Measurements from ENCODE around the gene ST8SIA2.
"Not testable (repeated sequence)": the region's sequence is repeated elsewhere in the genome, so short reads cannot be mapped to it uniquely, and the experiment has no call there.

ST8SIA2 gene

DNA sequence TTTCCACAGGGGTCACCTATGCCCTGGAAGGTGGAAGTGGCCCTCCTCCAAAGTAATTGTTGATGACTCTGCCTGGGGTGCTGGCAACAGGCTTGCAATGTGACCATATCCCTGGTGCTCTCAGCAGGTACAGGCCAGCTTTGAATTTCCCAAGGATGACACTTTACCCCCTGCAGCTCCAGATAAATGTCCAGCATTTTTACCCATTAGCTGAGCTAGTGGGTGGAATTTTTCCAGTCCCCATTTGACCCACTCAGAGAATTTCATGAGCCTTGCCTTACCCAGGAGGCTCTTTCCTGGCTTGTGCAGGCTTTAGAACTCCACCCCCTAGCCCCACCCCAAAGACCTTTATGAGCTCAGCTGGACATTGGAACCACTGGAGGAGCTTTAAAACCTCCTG, 77.6 kb downstream of the ST8SIA2 start:
- no peak for DNase-seq (ENCODE audit: low read depth)
- no peak overlapping the region for H3K4me3 ChIP-seq (ENCODE audit: low read depth, low read length)
- no peak for TF ChIP-seq CTCF (IDR thresholded peaks at IDR 0.05; ENCODE audit: low read depth, low read length, missing control alignments)

DNA sequence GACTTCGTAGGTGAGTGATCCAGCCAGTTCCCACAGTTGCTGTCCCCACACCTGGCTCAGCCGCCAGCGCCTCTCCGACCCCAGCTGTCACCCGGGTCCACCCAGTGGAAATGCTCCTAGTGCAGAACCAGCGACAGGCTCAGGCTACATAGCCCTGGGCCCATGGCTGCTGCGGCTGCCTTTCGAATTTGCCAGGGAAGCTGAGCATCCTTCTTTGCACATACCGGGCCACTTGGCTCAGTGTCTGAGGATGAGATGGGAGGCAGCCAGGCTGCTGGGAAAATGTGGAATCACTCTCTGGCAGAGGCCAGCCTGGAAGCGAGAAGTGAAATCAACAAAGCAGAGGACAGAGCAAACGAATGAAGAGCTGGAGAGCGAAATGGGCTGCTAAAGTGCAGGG, 80.1 kb downstream of the ST8SIA2 start:
- no peak for DNase-seq (ENCODE audit: low read depth)
- H3K4me3 ChIP-seq (ENCODE audit: low read depth, low read length) = no peak overlapping the region
- no peak for TF ChIP-seq CTCF (IDR thresholded peaks at IDR 0.05; ENCODE audit: low read depth, low read length, missing control alignments)

DNA sequence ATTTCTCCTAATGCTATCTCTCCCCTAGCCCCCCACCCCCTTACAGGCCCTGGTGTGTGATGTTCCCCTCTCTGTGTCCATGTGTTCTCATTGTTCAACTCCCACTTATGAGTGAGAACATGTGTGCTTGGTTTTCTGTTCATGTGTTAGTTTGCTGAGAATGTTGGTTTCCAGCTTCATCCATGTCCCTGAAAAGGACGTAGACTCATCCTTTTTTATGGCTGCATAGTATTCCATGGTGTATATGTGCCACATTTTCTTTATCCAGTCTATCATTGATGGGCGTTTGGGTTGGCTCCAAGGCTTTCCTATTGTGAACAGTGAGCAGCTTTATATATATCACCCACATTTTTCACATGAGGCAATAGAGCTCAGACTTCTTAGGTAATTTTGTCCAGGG, 86.0 kb downstream of the ST8SIA2 start:
- not testable (repeated sequence) for H3K4me3 ChIP-seq (ENCODE audit: low read depth, low read length); DNase-seq (ENCODE audit: low read depth)

DNA sequence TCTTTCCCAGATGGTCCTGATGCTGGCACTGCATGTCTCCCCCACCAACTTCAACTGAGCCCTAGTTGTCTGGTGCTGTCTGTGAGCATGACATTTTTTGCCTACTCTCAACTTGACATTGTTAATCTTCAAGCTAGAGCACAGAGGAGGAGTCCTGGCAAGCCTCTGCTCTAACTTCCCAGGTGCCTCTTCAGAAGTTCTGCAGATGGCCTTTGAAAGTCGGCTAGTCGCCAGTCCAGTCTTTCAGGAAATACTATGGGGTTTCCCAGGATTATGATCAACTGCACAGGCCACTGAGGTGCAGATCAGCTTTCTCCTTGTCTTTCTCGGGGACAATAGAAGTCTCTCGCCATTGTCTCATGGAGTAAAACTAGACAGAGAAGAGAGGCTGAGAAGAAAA, 86.7 kb downstream of the ST8SIA2 start:
- DNase-seq (ENCODE audit: low read depth) = no peak
- no peak overlapping the region for H3K4me3 ChIP-seq (ENCODE audit: low read depth, low read length)
- TF ChIP-seq CTCF (IDR thresholded peaks at IDR 0.05; ENCODE audit: low read depth, low read length, missing control alignments) = no peak

GRCh38 chr15:92485441-92485840, 91.8 kb downstream of the ST8SIA2 start:
- no peak for DNase-seq (ENCODE audit: low read depth)
- no peak overlapping the region for H3K4me3 ChIP-seq (ENCODE audit: low read depth, low read length)
- no peak for TF ChIP-seq CTCF (IDR thresholded peaks at IDR 0.05; ENCODE audit: low read depth, low read length, missing control alignments)

DNA sequence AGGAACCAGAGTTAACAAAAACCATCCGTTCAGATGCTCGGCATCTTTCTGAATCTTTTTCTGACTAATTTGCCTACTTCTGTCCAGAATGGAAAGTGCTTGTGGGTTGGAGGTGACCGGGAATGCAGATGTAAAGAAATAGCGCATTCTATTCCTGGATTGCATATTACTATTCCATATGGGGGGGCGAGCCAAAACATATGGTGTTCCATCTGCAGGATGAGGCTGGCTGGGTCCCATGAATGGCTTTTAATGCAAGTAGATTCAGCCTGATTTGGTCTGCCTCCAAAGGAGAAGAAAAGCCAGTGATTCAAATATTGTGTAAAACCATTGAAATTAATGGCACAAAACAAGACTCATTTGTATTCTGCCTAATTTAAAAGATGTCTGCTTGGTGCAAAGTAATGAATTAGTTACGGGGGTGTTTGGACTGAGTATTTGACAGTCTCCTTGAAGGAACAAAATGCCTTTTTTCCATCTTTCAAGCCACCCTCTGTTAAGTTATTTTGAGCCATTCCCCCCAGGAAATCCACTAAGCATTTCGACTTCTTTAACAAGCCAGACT, 99.0 kb downstream of the ST8SIA2 start:
- no peak for TF ChIP-seq CTCF (IDR thresholded peaks at IDR 0.05; ENCODE audit: low read depth, low read length, missing control alignments)
- DNase-seq (ENCODE audit: low read depth) = no peak
- no peak overlapping the region for H3K4me3 ChIP-seq (ENCODE audit: low read depth, low read length)

- H3K4me3 ChIP-seq (ENCODE audit: low read depth, low read length) = no peak overlapping the region
- TF ChIP-seq CTCF (IDR thresholded peaks at IDR 0.05; ENCODE audit: low read depth, low read length, missing control alignments) = no peak
- no peak for DNase-seq (ENCODE audit: low read depth)
Measured at GRCh38 chr15:92494806-92495336, 101.2 kb downstream of the ST8SIA2 start.
